ENCODE results near the gene MT1X. TPM values are rescaled to one million over a fixed set of nuclear protein-coding genes. Genes with fewer than 3 reads are reported as not detected.

The MT1X gene
- total RNA-seq, 1 donor from 2014 or later: 603 TPM

- ATAC-seq: peak; percentile 65
These were observed 2.5 kb upstream of the MT1X start for GRCh38 chr16:56679818-56680217.

DNA sequence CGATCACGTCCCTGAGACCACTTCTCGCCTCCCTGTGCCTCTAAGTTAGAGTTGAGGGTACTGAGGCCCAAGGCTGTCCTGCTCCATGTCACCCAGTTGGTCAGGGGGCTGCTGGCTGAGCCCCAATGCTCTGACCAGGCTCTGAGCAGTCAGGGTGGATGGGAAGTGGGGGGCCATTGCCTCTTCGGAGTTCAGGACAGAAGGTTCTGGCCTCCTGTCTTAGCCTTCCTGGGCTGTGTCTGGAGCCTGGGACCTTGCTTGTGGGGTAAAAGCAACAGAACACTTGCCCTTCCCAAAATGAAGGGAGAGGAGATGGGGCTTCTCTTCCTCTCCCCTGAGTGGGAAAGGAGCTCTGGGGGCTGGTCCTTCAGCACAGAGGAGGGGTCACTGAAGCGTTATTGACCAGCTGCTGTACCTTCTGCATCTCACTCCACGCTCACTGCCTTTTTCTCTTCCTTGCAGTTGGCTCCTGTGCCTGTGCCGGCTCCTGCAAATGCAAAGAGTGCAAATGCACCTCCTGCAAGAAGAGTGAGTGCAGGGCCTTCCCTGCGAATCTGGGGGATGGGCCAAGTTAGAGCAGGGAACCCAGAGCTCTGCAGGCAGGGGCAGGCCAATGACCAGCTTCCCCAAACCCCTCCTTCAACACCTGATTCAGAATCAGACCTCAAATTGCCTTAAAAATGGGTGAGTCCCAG, 580 bp downstream of the MT1X start:
- no peak for ATAC-seq

GRCh38 chr16:56683424-56684172, 1.3 kb downstream of the MT1X start:
- ATAC-seq: no peak

DNA sequence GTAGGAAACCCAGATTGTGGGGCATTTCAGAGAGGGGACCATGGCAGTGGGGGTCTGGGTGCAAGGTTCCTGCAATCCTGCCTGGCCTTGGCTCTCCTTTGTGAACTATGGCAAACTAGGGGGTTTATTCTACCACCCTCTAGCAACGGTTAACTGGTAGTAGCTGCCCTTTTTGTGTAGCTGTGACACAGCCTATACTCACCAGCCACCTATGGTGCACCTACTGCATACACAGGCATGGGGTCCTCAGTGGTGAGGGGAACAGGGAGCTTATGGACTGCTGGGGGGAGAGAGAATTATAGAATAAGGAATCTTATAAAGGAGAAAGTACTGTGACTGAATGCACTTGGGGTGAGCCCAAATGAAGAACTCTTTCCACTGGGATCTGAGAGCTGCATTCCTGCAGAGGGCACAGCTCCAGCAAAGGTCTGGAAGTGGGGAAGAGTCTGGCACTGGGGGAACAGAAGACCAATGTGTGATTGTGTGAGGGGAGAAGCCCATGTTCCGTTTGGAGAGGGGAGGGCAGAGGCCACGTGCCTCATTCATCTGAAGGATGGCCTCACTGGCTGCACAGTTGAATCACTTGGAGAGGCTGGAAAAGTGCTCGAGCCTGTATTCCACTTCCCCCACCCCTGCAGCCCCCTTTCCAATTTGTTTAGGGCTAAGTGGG, 2.1 kb downstream of the MT1X start:
- ATAC-seq: no peak

DNA sequence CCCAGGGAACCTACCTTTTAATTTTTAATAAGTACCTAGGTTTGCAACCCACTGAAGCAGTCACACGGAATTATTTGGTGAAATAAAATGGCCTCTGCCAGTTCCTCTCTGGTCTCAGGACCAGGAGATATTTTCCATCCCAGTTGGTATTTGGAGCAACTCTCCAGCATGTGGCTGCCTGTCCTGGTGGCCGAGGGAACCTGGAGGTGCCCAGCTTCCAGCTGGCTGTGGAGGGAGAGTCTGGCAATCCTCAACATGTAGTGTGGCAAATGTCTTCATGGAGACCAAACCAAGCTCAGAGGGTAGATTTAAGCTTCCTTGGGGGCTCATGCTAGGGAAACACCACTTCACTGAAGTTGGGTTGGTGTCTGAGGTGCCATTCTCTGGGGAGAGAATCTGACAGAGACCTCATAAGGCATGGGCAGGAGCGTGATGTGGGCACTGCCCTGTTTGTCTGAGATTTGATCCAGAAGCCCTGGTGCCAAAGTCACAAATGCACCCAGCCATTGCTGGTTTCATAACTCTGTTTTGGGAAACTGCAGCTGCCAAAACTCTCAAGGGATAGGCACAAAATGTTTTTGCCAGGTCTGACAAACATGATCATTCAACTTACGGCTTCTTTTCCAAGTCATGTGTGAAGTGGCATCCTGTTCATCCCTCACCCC, 2.8 kb downstream of the MT1X start:
- ATAC-seq: no peak

GRCh38 chr16:56686758-56687157, 4.5 kb downstream of the MT1X start:
- ATAC-seq: no peak

DNA sequence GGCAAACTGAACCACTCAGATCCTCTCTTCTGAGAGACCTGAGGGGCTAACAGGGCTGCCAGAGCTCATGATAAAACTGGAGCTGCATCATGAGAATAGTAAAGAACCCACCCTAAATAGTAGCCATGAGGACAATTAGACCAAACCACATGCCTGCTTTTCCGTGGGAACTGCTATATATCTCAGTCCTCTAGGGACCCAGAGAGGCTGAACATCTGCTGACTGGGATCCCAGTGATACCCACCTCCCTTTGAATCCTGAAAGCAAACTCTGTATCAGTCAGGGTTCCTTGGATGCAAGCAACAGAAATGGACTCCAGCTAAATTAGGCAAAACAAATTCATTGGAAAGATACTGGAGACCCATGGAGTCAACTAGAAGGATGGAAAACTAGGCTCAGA, 6.5 kb downstream of the MT1X start:
- no peak for ATAC-seq

DNA sequence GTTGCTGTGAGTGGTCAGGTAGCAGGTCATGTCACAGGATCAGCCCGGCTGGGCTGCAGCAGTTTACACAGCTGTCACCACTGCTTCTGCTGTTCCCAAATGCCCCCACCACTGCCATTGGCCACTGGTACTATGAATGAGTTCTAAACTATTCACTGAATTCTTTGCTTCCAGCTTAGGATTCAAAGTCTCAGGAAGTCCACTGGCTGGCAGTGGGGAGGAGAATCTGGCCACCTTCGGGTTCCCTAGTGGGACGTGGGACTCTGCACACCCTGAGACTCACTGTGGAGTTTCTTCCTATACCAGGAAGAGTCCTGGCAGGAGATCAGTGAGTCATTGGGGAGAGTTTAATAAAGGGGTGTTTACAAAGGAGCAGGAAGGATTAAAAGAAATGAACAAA, 6.9 kb downstream of the MT1X start:
- ATAC-seq: peak; percentile 70

DNA sequence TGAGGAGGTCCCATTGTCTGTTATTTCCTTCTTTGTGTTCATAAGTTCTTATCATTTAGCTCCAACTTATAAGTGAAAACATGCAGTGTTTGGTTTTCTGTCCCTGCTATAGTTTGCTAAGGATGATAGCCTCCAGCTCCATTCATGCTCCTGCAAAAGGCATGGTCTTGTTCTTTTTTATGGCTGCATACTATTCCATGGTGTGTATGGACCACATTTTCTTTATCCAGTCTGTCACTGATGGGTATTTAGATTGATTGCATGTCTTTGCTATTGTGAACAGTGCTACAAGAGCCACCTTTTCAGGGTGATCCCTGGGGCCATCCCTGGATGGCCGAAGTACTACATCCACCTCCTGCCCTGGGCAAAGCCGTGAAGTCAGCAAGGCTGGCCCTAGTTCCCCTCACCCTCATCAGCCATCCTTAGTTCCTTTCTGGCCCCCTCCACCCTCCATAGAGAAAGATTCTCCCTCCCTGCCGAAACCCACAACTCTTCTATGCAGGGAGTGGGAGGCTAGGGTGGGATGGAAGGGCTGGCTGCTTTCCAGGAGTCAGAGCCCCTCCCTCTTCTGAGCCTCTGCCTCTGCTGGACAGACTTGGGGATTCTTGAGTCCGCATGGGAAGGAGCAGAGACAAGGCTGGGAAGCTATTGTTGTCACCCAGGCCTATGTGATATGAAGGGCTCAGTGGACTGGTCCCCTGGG, 8.3 kb downstream of the MT1X start:
- no peak for ATAC-seq

- peak; percentile 93 for ATAC-seq
These were observed 9.6 kb downstream of the MT1X start for GRCh38 chr16:56691885-56692284.

DNA sequence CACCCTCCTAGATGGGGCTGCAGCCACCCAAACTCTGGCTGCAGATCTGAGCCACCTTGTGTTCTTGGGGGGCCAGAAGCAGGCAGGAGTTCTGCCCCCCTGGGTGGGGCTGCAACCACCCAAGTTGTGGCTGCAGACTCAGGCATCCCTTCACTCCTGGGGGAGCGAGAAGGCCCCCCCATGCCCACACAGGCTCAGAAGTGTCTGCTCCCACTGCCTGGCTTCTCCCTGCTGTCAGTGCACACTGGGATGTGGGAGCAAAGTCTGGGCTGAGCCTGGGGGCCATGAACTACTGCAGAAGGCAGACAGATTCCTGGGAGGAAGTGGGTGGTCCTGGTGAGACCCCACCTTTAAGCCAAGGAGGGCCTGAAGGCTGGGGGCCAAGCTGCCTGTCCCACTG, 13.0 kb downstream of the MT1X start:
- ATAC-seq: no peak

- no peak for ATAC-seq
These were observed 15.3 kb downstream of the MT1X start for GRCh38 chr16:56697456-56698155.

DNA sequence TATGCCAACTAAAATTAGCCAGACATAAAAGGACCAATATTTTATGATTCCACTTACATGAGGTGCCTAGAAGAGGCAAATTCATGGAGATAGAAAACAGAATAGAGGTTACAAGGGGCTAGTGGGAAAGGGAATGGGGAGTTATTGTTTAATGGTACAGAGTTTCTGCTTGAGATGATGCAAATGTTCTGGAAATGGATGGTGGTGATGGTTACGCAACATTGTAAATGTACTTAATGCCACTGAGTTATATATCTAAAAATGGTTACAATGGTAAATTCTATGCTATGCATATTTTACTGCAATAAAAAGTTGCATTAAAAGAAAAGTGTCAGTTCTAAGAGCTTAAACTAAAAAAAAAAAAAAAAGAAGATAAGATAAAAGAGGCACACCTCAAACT, 17.9 kb downstream of the MT1X start:
- no peak for ATAC-seq

GRCh38 chr16:56700631-56701030, 18.4 kb downstream of the MT1X start:
- no peak for ATAC-seq

DNA sequence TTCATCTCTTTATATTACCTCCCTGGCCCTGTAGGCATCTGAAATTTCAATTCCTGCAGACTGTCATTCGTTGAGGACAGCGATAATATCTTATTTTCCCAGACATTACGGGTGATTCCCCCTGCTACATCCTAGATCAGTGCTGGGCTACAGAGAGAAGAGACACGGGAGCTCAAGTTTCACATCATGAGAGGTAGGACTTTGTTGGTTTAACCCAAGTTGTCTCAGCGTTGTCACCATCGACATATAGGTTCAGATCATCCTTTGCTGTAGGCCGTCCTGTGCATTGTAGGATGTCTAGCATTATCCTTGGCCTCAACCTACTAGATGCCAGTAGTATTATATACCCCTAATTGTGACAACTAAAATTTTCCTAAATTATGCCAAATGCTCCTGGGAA, 19.3 kb downstream of the MT1X start:
- peak; percentile 5 for ATAC-seq

- ATAC-seq: no peak
These were observed 20.6 kb downstream of the MT1X start for GRCh38 chr16:56702836-56703235.

GRCh38 chr16:56708525-56709442, 26.5 kb downstream of the MT1X start:
- no peak for ATAC-seq

DNA sequence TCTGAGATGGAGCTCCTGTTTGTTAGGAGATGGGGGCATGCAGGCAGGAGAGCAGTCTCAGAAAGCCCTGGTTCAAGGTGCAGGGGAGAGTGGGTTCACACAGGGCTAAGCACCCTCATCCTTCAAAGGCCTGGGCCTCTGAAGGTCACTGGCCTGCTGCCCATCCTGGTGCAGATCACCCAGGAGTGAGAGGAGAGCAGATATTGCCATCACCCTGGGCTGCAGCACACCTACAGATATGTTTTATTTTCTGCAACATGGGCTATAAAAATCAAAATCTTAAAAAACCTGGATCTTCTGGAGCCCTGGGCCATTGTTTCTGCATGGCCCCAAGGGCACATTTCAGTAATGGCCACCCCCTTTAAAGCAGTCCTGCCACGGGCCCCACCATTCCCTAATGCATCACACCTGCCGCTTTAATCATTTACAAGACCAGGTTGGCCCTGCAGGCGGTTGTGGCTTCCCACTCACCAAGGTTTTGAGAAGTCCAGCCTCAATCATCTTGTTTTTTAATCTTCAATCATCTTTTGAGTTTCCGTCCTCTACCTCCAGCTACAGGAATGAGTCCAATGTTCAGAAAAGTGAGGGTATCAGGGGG, 27.3 kb downstream of the MT1X start:
- no peak for ATAC-seq

DNA sequence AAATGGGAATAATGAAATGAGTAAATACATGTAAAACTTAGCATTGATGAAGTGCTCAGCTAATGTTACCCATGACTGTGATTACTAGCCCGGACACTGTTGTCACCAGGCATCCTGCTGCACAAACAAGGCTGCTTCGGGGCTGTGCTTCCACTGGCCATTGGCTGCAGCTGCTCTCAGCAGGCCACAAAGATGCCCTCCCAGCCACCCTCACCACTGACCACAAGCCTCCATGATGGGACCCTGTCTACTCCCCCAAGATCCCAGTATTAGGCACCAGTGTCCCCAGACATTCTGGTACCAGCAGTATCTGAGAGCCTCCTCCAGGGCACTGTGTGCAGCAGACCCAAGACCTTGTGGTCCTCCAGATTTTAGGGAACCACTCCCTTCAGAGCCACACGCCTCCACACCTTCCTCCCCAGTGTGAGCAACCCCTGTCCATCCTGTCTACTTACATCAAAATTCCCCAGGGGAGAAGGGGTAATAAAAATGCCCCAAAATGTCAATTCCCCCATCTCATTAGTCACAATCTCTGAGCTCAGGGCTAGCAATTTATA, 28.0 kb downstream of the MT1X start:
- no peak for ATAC-seq

- no peak for ATAC-seq
These were observed 29.6 kb downstream of the MT1X start for GRCh38 chr16:56711862-56712261.

Measured in esophagus mucosa (tissue), 1 donor.